K562 (cell line): ENCODE measurements around the gene ZAP70. TPM values are rescaled to one million over a fixed set of nuclear protein-coding genes. Genes with fewer than 3 reads are reported as not detected.

Source experiments
- ATAC-seq: fragments of 200-7000 bp; cut with Tn5 transposase; 3 replicates; pipeline ENCODE4 v1.9.1; 2020; ENCODE audit warnings: moderate library complexity
- BruUV-seq: library from RNA; stranded (reverse); fragments of 400-500 nt; replicated peaks from 2 replicates; lab custom pipeline; 2021; lab: Mats Ljungman, UMichigan
- CTCF ChIA-PET: fragments of 300-600 bp; formaldehyde crosslinking; extraction: SDS; loops from one replicate; lab custom pipeline; 2021; ENCODE audit warnings: low intra/inter-chr PET ratio; lab: Yijun Ruan, JAX
- POLR2A ChIA-PET: fragments of 300-600, 350-650 bp; sonication (Branson Sonifier 250); formaldehyde crosslinking; extraction: SDS; loops from one replicate; lab custom pipeline; 2021; ENCODE audit warnings: antibody characterized with exemption, inconsistent platforms; lab: Yijun Ruan, JAX
- DNase-seq, 4 experiments: peaks; one replicate each; pipeline versions ENCODE4 v3.0.0 to v3.0.0-alpha.2; 2011 to 2018; ENCODE audit warnings: low spot score in 3 of 4, mixed read lengths in 3 of 4; ENCODE audit errors: extremely low read depth in 1 of 4
- FAIRE-seq: peaks from 2 replicates; lab custom pipeline; 2011; peaks lifted over from hg19 to GRCh38; lab: Jason Lieb, UNC
- H2AFZ ChIP-seq: 2 replicates; pipeline ENCODE4 v1.6.0; 2011; ENCODE audit warnings: low read depth, low read length, control low read depth, inconsistent platforms
- H3K27ac ChIP-seq: fragments of 200-600 bp; 3 replicates; pipeline ENCODE4 v1.8.0; 2011; ENCODE audit warnings: low read depth, mild to moderate bottlenecking, control low read depth, inconsistent platforms, low read length, moderate library complexity, mixed read lengths; ENCODE audit errors: extremely low read depth
- H3K27me3 ChIP-seq, 2 experiments: fragments of 300-600 bp in 1 of 2; 2 replicates in 1 of 2; 3 replicates in 1 of 2; pipeline versions ENCODE4 v1.6.0 to v1.8.0; 2011; ENCODE audit warnings: inconsistent platforms in 2 of 2, low read length in 2 of 2, mild to moderate bottlenecking in 1 of 2, mixed read lengths in 1 of 2, moderate library complexity in 1 of 2; ENCODE audit not compliant: control insufficient read depth in 2 of 2, insufficient read depth in 2 of 2
- H3K36me3 ChIP-seq: fragments of 300-600 bp; 3 replicates; pipeline ENCODE4 v1.8.0; 2011; ENCODE audit warnings: mild to moderate bottlenecking, low read length, inconsistent platforms; ENCODE audit not compliant: control insufficient read depth, insufficient read depth
- H3K4me1 ChIP-seq, 2 experiments: fragments of 200-600 bp in 1 of 2; replicated peaks in 1 of 2; 2 replicates in 1 of 2; 3 replicates in 1 of 2; pipeline versions ENCODE4 v1.5.1 to v1.8.0; 2011; ENCODE audit warnings: inconsistent platforms in 2 of 2, low read length in 2 of 2, mild to moderate bottlenecking in 1 of 2, mixed read lengths in 1 of 2, moderate library complexity in 1 of 2; ENCODE audit not compliant: control insufficient read depth in 2 of 2, insufficient read depth in 2 of 2
- H3K4me2 ChIP-seq: 2 replicates; pipeline ENCODE4 v1.6.1; 2011; ENCODE audit warnings: low read length, control low read depth, inconsistent platforms, mixed read lengths; ENCODE audit not compliant: insufficient read depth
- H3K4me3 ChIP-seq: fragments of 200-600 bp; sonication (generic), shearing (Covaris generic); 2 replicates; pipeline ENCODE4 v1.5.1; 2016; ENCODE audit warnings: control low read depth, inconsistent platforms
- H3K79me2 ChIP-seq: fragments of 200-600 bp; 3 replicates; pipeline ENCODE4 v1.8.0; 2011; ENCODE audit warnings: low read length, inconsistent platforms; ENCODE audit not compliant: control insufficient read depth, insufficient read depth
- H3K9ac ChIP-seq, 2 experiments: 2 replicates each; pipeline versions ENCODE4 v1.6.0 to v1.6.1; 2011; ENCODE audit warnings: low read depth in 2 of 2, low read length in 2 of 2, control low read depth in 1 of 2, inconsistent platforms in 1 of 2, mild to moderate bottlenecking in 1 of 2, mixed read lengths in 1 of 2; ENCODE audit not compliant: insufficient read depth in 1 of 2
- H3K9me1 ChIP-seq: one replicate; pipeline ENCODE4 v1.6.0; 2011; ENCODE audit warnings: inconsistent platforms, mild to moderate bottlenecking, low read length, moderate library complexity; ENCODE audit not compliant: control insufficient read depth, insufficient read depth
- H3K9me3 ChIP-seq: replicated peaks from 2 replicates; pipeline ENCODE4 v1.5.1; 2011; ENCODE audit warnings: low read depth, low read length, inconsistent platforms; ENCODE audit not compliant: control insufficient read depth, insufficient read depth
- H4K20me1 ChIP-seq: replicated peaks from 2 replicates; pipeline ENCODE4 v1.6.1; 2011; ENCODE audit warnings: low read length, inconsistent platforms, mixed read lengths; ENCODE audit not compliant: control insufficient read depth, insufficient read depth
- BCOR ChIP-seq: fragments of 450-650 bp; IDR thresholded peaks from 2 replicates; pipeline ENCODE4 v1.6.1; 2016
- FOXK1 ChIP-seq: sonication (generic); formaldehyde crosslinking; IDR thresholded peaks from 2 replicates; pipeline ENCODE4 v1.8.0; 2022; ENCODE audit warnings: missing genetic modification reagents, mild to moderate bottlenecking, borderline replicate concordance
- KDM1A ChIP-seq, 2 experiments: fragments of 450-650 bp; IDR thresholded peaks; 2 replicates each; pipeline ENCODE4 v1.6.1; 2016; ENCODE audit warnings: mild to moderate bottlenecking in 2 of 2
- MAFG ChIP-seq: fragments of 450-650 bp; conservative IDR thresholded peaks from 2 replicates; pipeline ENCODE4 v1.6.1; 2016; ENCODE audit warnings: missing genetic modification characterization, missing compliant biosample characterization
- MITF ChIP-seq: IDR thresholded peaks from 2 replicates; pipeline ENCODE4 v1.6.1; 2014; ENCODE audit warnings: antibody characterized with exemption
- NFATC3 ChIP-seq: fragments of 450-650 bp; IDR thresholded peaks from 2 replicates; pipeline ENCODE4 v1.6.1; 2017; ENCODE audit warnings: mild to moderate bottlenecking
- NR1H2 ChIP-seq: sonication (generic); formaldehyde crosslinking; IDR thresholded peaks from 2 replicates; pipeline ENCODE4 v1.4.0; 2020; ENCODE audit warnings: mild to moderate bottlenecking, missing genetic modification reagents
- POLR2H ChIP-seq: IDR thresholded peaks from 2 replicates; pipeline ENCODE4 v1.6.1; 2016; ENCODE audit warnings: missing genetic modification characterization, low read depth, mild to moderate bottlenecking, control low read depth, missing compliant biosample characterization, moderate library complexity
- PYGO2 ChIP-seq: fragments of 450-650 bp; IDR thresholded peaks from 2 replicates; pipeline ENCODE4 v1.6.1; 2016; ENCODE audit warnings: mild to moderate bottlenecking, missing genetic modification characterization, moderate library complexity, missing compliant biosample characterization
- RBM25 ChIP-seq: fragments of 200-400 bp; formaldehyde crosslinking; IDR thresholded peaks from 2 replicates; pipeline ENCODE4 v1.6.1; 2018; ENCODE audit warnings: low read length, low read depth, moderate library complexity; ENCODE audit not compliant: severe bottlenecking
- ZEB2 ChIP-seq: fragments of 450-650 bp; IDR thresholded peaks from 2 replicates; pipeline ENCODE4 v1.6.1; 2016
- ZNF121 ChIP-seq: sonication (generic); formaldehyde crosslinking; conservative IDR thresholded peaks from 2 replicates; pipeline ENCODE4 v1.8.0; 2022; ENCODE audit warnings: missing genetic modification reagents
- ZNF165 ChIP-seq: fragments of 250-450 bp; sonication (Bioruptor Pico); IDR thresholded peaks from 2 replicates; pipeline ENCODE4 v1.4.0; 2020; ENCODE audit warnings: borderline replicate concordance
- ZNF197 ChIP-seq: fragments of 200-800 bp; sonication (Bioruptor generic); IDR thresholded peaks from 2 replicates; pipeline ENCODE4 v1.6.1; 2016; ENCODE audit warnings: low read depth, missing genetic modification characterization, missing compliant biosample characterization
- ZNF408 ChIP-seq: fragments of 250-450 bp; sonication (Bioruptor Pico); IDR thresholded peaks from 2 replicates; pipeline ENCODE4 v1.4.0; 2020; ENCODE audit warnings: low read depth, mild to moderate bottlenecking, moderate library complexity
- WGBS: fragments of 100-300 bp; shearing (Covaris generic); methylation state at CpG from one replicate; pipeline ENCODE4 v1.1.6; 2016; ENCODE audit warnings: low coverage, mixed read lengths; ENCODE audit not compliant: insufficient coverage; ENCODE audit errors: missing lambda C conversion rate; 5-methylcytosine and 5-hydroxymethylcytosine counted together
- in situ Hi-C: fragments of 300-500 bp; cut with MboI; formaldehyde crosslinking; loops from 4 replicates; pipeline ENCODE4 v1.15.0; 2018; ENCODE audit warnings: inconsistent platforms, mixed read lengths
- intact Hi-C: fragments of 100-400 bp; cut with micrococcal nuclease; formaldehyde crosslinking; loops from 2 replicates; pipeline ENCODE4 v1.14.2; 2022
- polyA plus RNA-seq, 8 experiments: library from polyadenylated mRNA; depleted of rRNA in 4 of 8; stranded (reverse) in 5 of 8; unstranded in 3 of 8; fragments of >200 nt; fragmentation: Nextera tagmentation in 2 of 8; fragmentation: Illumina TruSeq in 1 of 8; extraction: Ambion mirVana in 2 of 8; extraction: Trizol in 1 of 8; gene quantifications; 2 replicates each; pipeline versions ENCODE4 v1.2.1 to v1.2.3, GENCODE V29; 2011 to 2014; ENCODE audit warnings: inconsistent platforms in 1 of 8, missing spikeins in 1 of 8
- total RNA-seq, 7 experiments: library from RNA; depleted of rRNA in 6 of 7; stranded (reverse); fragments of >200 nt in 6 of 7; fragmentation: Illumina TruSeq in 2 of 7; extraction: Trizol in 2 of 7; gene quantifications; 2 replicates each; pipeline versions ENCODE4 v1.2.1 to v1.2.3, GENCODE V29; 2011 to 2021; ENCODE audit warnings: low replicate concordance in 1 of 7

Gene ZAP70
- total and polyA plus RNA-seq, 9 of the 15 experiments (the other 6 are each of a cell fraction or from before 2014, with no cell fraction given), result 0.06 to 0.80 (median 0.21) TPM; not detected in 1

- Histone ChIP-seq H3K27ac (no peak overlapping the region), H3K9me3 (no peaks in the 10 kb centered on the region; the same call in 1 of the 2 replicates), H3K79me2 (no peaks in the 10 kb centered on the region), H3K4me1 (peaks cover 24 to 42% of the 10 kb centered on the region in 2 experiments), H2AFZ (no peak overlapping the region), H3K9me1 (peaks cover 3% of the 10 kb centered on the region), H3K36me3 (no peaks in the 10 kb centered on the region), H3K27me3 (no peaks in the 10 kb centered on the region; a peak in 1 of 5 replicates), H4K20me1 (no peaks in the 10 kb centered on the region), H3K4me3 (no peak overlapping the region), H3K9ac (no peak overlapping the region), H3K4me2 (no peak overlapping the region; the same call in 1 of the 2 replicates)
- CTCF ChIA-PET, result no interaction called here
- intact Hi-C loops, result no loop called here
- WGBS, result 38% methylated on average over 6 of the region's 6 CpGs
- ATAC-seq (no peak), DNase-seq (no peak), FAIRE-seq (no peak)
- POLR2A ChIA-PET, result no interaction called here
- BruUV-seq, result no TSS peak
- peak; percentile 62 for TF ChIP-seq RBM25
- no peak for TF ChIP-seq NFATC3
- no peak for TF ChIP-seq MAFG
- TF ChIP-seq MITF, result no peak
- TF ChIP-seq BCOR, result peak; percentile 67; the same call in 1 of the 2 replicates
- peak; percentile 11; the same call in 1 of the 2 replicates for TF ChIP-seq ZNF197 (CRISPR knock-in tag)
- no peak for TF ChIP-seq ZNF165 (CRISPR knock-in tag)
- TF ChIP-seq NR1H2 (CRISPR knock-in tag), result no peak
- no peak for TF ChIP-seq ZNF408
- TF ChIP-seq PYGO2 (tag), result no peak
- no peak for TF ChIP-seq POLR2H (tag)
- no peak for TF ChIP-seq ZEB2
- no peak for TF ChIP-seq FOXK1 (CRISPR knock-in tag)
- peak in 1 of 2 experiments; percentile 50; a peak in 1 of 4 replicates for TF ChIP-seq KDM1A (IDR thresholded peaks at IDR 0.05)
- peak; percentile 84 for TF ChIP-seq ZNF121 (CRISPR knock-in tag)
- in situ Hi-C loops, result no loop called here
Measured at GRCh38 chr2:97711394-97711711, 2.0 kb upstream of the ZAP70 start.
